ENCODE measurements around the gene TMEM88. TPM values are rescaled to one million over a fixed set of nuclear protein-coding genes. Genes with fewer than 3 reads are reported as not detected.

Gene TMEM88
- total and polyA plus RNA-seq, 8 donors, result 5.7 to 25.5 (median 14.7) TPM

DNA sequence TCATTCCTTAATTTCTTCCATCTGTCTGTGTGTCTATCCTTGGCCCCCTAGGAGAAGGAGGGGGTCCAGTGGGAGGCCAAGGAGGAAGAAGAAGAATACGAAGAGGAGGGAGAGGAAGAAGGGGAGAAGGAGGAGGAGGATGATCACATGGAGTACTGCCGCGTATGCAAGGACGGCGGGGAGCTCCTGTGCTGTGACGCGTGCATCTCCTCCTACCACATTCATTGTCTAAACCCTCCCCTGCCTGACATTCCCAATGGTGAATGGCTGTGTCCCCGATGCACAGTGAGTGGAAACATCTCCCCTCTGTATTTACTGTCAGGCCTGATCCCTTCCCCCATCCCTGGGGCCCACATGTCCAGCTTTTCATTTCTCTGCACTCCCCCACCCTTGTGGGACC lies 40.0 kb downstream of the TMEM88 start:
- H3K4me3 ChIP-seq, result no peak overlapping the region
- no peaks in the 10 kb centered on the region for H3K27me3 ChIP-seq
- no peak for DNase-seq
- peaks cover 0 to 9% of the 10 kb centered on the region in 2 donors for H3K4me1 ChIP-seq
- no peak overlapping the region for H3K27ac ChIP-seq
- no peak for ATAC-seq
- intact Hi-C loops (cut with DNase I), result no loop called here
- no peaks in the 10 kb centered on the region for H3K9me3 ChIP-seq
- peaks cover 0 to 92% of the 10 kb centered on the region in 2 donors for H3K36me3 ChIP-seq
- TF ChIP-seq, protein P1, sequence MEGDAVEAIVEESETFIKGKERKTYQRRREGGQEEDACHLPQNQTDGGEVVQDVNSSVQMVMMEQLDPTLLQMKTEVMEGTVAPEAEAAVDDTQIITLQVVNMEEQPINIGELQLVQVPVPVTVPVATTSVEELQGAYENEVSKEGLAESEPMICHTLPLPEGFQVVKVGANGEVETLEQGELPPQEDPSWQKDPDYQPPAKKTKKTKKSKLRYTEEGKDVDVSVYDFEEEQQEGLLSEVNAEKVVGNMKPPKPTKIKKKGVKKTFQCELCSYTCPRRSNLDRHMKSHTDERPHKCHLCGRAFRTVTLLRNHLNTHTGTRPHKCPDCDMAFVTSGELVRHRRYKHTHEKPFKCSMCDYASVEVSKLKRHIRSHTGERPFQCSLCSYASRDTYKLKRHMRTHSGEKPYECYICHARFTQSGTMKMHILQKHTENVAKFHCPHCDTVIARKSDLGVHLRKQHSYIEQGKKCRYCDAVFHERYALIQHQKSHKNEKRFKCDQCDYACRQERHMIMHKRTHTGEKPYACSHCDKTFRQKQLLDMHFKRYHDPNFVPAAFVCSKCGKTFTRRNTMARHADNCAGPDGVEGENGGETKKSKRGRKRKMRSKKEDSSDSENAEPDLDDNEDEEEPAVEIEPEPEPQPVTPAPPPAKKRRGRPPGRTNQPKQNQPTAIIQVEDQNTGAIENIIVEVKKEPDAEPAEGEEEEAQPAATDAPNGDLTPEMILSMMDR (IDR thresholded peaks at IDR 0.05), result no peak

DNA sequence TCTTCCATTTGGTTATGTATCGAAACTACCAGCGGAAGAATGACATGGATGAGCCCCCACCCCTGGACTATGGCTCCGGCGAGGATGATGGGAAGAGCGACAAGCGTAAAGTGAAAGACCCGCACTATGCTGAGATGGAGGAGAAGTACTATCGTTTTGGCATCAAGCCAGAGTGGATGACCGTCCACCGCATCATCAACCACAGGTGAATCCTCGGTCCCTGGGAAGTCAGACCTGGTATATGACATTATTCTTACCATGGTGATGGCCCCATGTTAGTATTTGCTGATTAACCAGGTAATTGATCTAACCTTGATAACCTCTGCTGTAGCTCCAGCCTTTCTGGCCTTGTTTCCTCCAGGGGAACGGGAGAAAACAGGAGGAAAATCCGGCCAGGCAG lies 42.2 kb downstream of the TMEM88 start:
- Histone ChIP-seq H3K27me3 (no peaks in the 10 kb centered on the region), H3K4me3 (no peak overlapping the region), H3K36me3 (peaks cover 0 to 98% of the 10 kb centered on the region in 2 donors), H3K27ac (no peak overlapping the region), H3K4me1 (peaks cover 0 to 1% of the 10 kb centered on the region in 2 donors), H3K9me3 (no peaks in the 10 kb centered on the region)
- TF ChIP-seq, protein P1 (IDR thresholded peaks at IDR 0.05), result no peak
- no peak for DNase-seq
- no peak for ATAC-seq
- intact Hi-C loops (cut with DNase I), result no loop called here

DNA sequence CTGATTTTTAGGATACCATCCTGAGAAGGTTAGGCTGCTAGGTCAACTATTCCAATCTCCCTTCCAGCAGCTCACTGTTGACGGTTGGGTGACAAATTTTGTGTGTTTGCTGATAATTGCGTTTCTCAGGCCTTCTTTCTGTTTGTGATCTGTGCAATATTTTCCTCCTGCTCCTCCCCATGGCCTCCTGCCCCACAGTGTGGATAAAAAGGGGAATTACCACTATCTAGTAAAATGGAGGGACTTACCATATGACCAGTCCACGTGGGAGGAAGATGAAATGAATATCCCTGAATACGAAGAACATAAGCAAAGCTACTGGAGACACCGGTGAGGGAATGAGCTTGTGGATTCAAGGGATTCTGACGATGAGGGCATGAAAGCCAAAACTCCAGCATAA lies 42.9 kb downstream of the TMEM88 start:
- H3K27me3 ChIP-seq, result no peaks in the 10 kb centered on the region
- no peaks in the 10 kb centered on the region for H3K4me1 ChIP-seq
- no peaks in the 10 kb centered on the region for H3K9me3 ChIP-seq
- H3K36me3 ChIP-seq, result peaks cover 0 to 100% of the 10 kb centered on the region in 2 donors
- TF ChIP-seq, protein P1 (IDR thresholded peaks at IDR 0.05), result peak in 1 of 2 donors; percentile 18
- ATAC-seq, result peak; percentile 75
- DNase-seq, result peak in 1 of 4 donors; percentile 61
- intact Hi-C loops (cut with DNase I), result no loop called here
- no peak overlapping the region for H3K27ac ChIP-seq
- no peak overlapping the region for H3K4me3 ChIP-seq

DNA sequence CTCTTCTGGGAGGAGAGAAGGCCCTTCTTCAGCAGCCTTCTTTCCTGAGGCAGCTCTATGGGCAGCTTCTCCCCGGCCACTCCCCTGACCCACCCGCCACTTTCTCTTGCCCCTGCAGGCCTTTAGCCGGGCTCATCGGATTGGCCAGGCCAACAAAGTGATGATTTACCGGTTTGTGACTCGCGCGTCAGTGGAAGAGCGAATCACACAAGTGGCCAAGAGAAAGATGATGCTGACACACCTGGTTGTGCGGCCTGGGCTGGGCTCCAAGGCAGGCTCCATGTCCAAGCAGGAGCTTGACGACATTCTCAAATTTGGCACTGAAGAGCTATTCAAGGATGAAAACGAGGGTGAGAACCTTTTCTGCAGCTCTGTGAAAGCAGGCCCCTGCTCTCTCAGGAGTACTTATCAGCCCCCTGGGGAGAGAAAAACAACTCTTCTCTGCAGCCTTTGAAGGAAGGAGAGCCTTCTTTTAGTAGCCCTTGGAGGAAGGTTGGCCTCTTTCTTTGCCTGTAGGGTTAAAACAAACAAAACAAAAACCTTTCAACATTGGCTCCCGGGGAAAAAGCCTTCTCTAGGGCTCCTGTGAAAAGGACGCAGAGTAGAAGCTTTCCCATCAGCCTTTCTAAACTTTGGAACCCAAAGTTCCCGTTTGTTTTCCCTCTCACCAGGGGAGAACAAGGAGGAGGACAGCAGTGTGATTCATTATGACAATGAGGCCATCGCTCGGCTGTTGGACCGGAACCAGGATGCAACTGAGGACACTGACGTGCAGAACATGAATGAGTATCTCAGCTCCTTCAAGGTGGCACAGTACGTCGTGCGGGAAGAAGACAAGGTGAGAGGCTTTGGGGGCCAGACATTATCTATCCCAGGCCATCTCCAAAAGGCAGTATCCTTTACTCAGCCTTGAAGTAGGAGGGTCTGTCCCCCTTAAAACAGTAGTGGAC lies 48.6 kb downstream of the TMEM88 start:
- DNase-seq (no peak), ATAC-seq (no peak)
- Histone ChIP-seq H3K9me3 (no peaks in the 10 kb centered on the region), H3K27me3 (no peaks in the 10 kb centered on the region), H3K36me3 (peaks cover 0 to 100% of the 10 kb centered on the region in 2 donors), H3K4me3 (no peak overlapping the region), H3K27ac (no peak overlapping the region), H3K4me1 (no peaks in the 10 kb centered on the region)
- TF ChIP-seq, protein P1 (IDR thresholded peaks at IDR 0.05), result no peak
- intact Hi-C loops (cut with DNase I), result no loop called here

Other genes starting within 250 kb of the TMEM88 start
- gene FXR2, start 240.2 kb upstream of the TMEM88 start, total RNA-seq, result 10 to 100 TPM; 30.6 to 34.6 TPM
- gene FXR2, start 240.2 kb upstream of the TMEM88 start, polyA plus RNA-seq (ENCODE audit: insufficient read length in 6 of 6), result 10 to 100 TPM; 35.9 to 47.5 (median 40.5) TPM
- gene SAT2, start 227.2 kb upstream of the TMEM88 start, total RNA-seq, result 10 to 100 TPM; 59.8 to 77.3 TPM
- gene SAT2, start 227.2 kb upstream of the TMEM88 start, polyA plus RNA-seq (ENCODE audit: insufficient read length in 6 of 6), result 10 to 100 TPM; 78.2 to 95.9 (median 87.2) TPM
- under 1 TPM in 1 of 2 donors, not detected in 1; 0.50 TPM for gene SHBG, start 224.9 kb upstream of the TMEM88 start, total RNA-seq
- 1 to 10 TPM in 5 of 6 donors, under 1 TPM in 1; 0.72 to 2.2 (median 1.3) TPM for gene SHBG, start 224.9 kb upstream of the TMEM88 start, polyA plus RNA-seq (ENCODE audit: insufficient read length in 6 of 6)
- 1 to 10 TPM in 1 of 2 donors, under 1 TPM in 1; 0.68 to 2.4 TPM for gene ATP1B2, start 204.1 kb upstream of the TMEM88 start, total RNA-seq
- gene ATP1B2, start 204.1 kb upstream of the TMEM88 start, polyA plus RNA-seq (ENCODE audit: insufficient read length in 6 of 6), result 10 to 100 TPM; 23.2 to 31.3 (median 28.7) TPM
- 10 to 100 TPM; 50.9 to 54.3 TPM for gene TP53, start 167.6 kb upstream of the TMEM88 start, total RNA-seq
- 10 to 100 TPM; 77.9 to 90.4 (median 82.3) TPM for gene TP53, start 167.6 kb upstream of the TMEM88 start, polyA plus RNA-seq (ENCODE audit: insufficient read length in 6 of 6)
- 10 to 100 TPM in 1 of 2 donors, 1 to 10 TPM in 1; 9.4 to 10.6 TPM for gene WRAP53, start 166.6 kb upstream of the TMEM88 start, total RNA-seq
- gene WRAP53, start 166.6 kb upstream of the TMEM88 start, polyA plus RNA-seq (ENCODE audit: insufficient read length in 6 of 6), result 10 to 100 TPM; 13.3 to 16.0 (median 14.0) TPM
- gene EFNB3, start 149.9 kb upstream of the TMEM88 start, total RNA-seq, result 1 to 10 TPM; 1.2 to 3.1 TPM
- gene EFNB3, start 149.9 kb upstream of the TMEM88 start, polyA plus RNA-seq (ENCODE audit: insufficient read length in 6 of 6), result 10 to 100 TPM; 23.4 to 34.1 (median 32.1) TPM
- 1 to 10 TPM in 1 of 2 donors, under 1 TPM in 1; 0.67 to 3.4 TPM for gene DNAH2, start 137.3 kb upstream of the TMEM88 start, total RNA-seq
- 1 to 10 TPM; 1.2 to 4.5 (median 2.6) TPM for gene DNAH2, start 137.3 kb upstream of the TMEM88 start, polyA plus RNA-seq (ENCODE audit: insufficient read length in 6 of 6)
- 10 to 100 TPM; 37.6 to 49.2 TPM for gene KDM6B, start 20.8 kb upstream of the TMEM88 start, total RNA-seq
- gene KDM6B, start 20.8 kb upstream of the TMEM88 start, polyA plus RNA-seq (ENCODE audit: insufficient read length in 6 of 6), result 10 to 100 TPM; 20.1 to 30.4 (median 24.4) TPM
- 10 to 100 TPM; 60.5 to 72.6 TPM for gene NAA38, start 2.5 kb downstream of the TMEM88 start, total RNA-seq
- 10 to 100 TPM; 56.3 to 95.7 (median 76.9) TPM for gene NAA38, start 2.5 kb downstream of the TMEM88 start, polyA plus RNA-seq (ENCODE audit: insufficient read length in 6 of 6)
- gene CYB5D1, start 2.9 kb downstream of the TMEM88 start, total RNA-seq, result 10 to 100 TPM in 1 of 2 donors, 1 to 10 TPM in 1; 9.8 to 12.3 TPM
- 10 to 100 TPM; 14.6 to 25.8 (median 20.9) TPM for gene CYB5D1, start 2.9 kb downstream of the TMEM88 start, polyA plus RNA-seq (ENCODE audit: insufficient read length in 6 of 6)
- gene CHD3, start 33.7 kb downstream of the TMEM88 start, total RNA-seq, result 100 to 1,000 TPM in 1 of 2 donors, 10 to 100 TPM in 1; 95.3 to 118 TPM
- gene CHD3, start 33.7 kb downstream of the TMEM88 start, polyA plus RNA-seq (ENCODE audit: insufficient read length in 6 of 6), result 100 to 1,000 TPM; 194 to 222 (median 205) TPM
- gene RNF227, start 61.2 kb downstream of the TMEM88 start, total RNA-seq, result 1 to 10 TPM; 4.5 to 5.1 TPM
- gene RNF227, start 61.2 kb downstream of the TMEM88 start, polyA plus RNA-seq (ENCODE audit: insufficient read length in 6 of 6), result 1 to 10 TPM; 2.8 to 3.4 (median 3.2) TPM
- 1 to 10 TPM; 2.5 to 3.5 TPM for gene KCNAB3, start 74.8 kb downstream of the TMEM88 start, total RNA-seq
- gene KCNAB3, start 74.8 kb downstream of the TMEM88 start, polyA plus RNA-seq (ENCODE audit: insufficient read length in 6 of 6), result 10 to 100 TPM in 5 of 6 donors, 1 to 10 TPM in 1; 9.4 to 12.7 (median 11.5) TPM
- gene TRAPPC1, start 76.9 kb downstream of the TMEM88 start, total RNA-seq, result 100 to 1,000 TPM; 141 to 181 TPM
- 100 to 1,000 TPM; 123 to 151 (median 139) TPM for gene TRAPPC1, start 76.9 kb downstream of the TMEM88 start, polyA plus RNA-seq (ENCODE audit: insufficient read length in 6 of 6)
- gene CNTROB, start 77.1 kb downstream of the TMEM88 start, total RNA-seq, result 10 to 100 TPM; 38.2 to 50.1 TPM
- 10 to 100 TPM; 77.9 to 87.5 (median 83.6) TPM for gene CNTROB, start 77.1 kb downstream of the TMEM88 start, polyA plus RNA-seq (ENCODE audit: insufficient read length in 6 of 6)
- 1 to 10 TPM; 1.1 to 3.4 TPM for gene GUCY2D, start 147.5 kb downstream of the TMEM88 start, total RNA-seq
- under 1 TPM in 2 of 6 donors, not detected in 4; 0.13 to 0.34 TPM for gene GUCY2D, start 147.5 kb downstream of the TMEM88 start, polyA plus RNA-seq (ENCODE audit: insufficient read length in 6 of 6)
- gene ALOX15B, start 184.0 kb downstream of the TMEM88 start, total RNA-seq, result 100 to 1,000 TPM in 1 of 2 donors, 10 to 100 TPM in 1; 52.5 to 112 TPM
- under 1 TPM; 0.38 to 0.60 (median 0.45) TPM for gene ALOX15B, start 184.0 kb downstream of the TMEM88 start, polyA plus RNA-seq (ENCODE audit: insufficient read length in 6 of 6)
- gene ALOX12B, start 232.7 kb downstream of the TMEM88 start, total RNA-seq, result under 1 TPM in 1 of 2 donors, not detected in 1; 0.32 TPM
- under 1 TPM in 4 of 6 donors, not detected in 2; 0.20 to 0.32 (median 0.26) TPM for gene ALOX12B, start 232.7 kb downstream of the TMEM88 start, polyA plus RNA-seq (ENCODE audit: insufficient read length in 6 of 6)

Data from left lung (tissue), 10 donors.